ENCODE results near the gene ERLIN1. TPM values are rescaled to one million over a fixed set of nuclear protein-coding genes. Genes with fewer than 3 reads are reported as not detected.
A peak's percentile ranks its signal among the peaks of the same experiment; 100 is the strongest.

ERLIN1 gene
- total RNA-seq, 1 experiment from 2014 or later = 79.8 TPM

- CTCF ChIA-PET = no interaction called here
- peak; percentile 77 for ATAC-seq
- in situ Hi-C loops (cut with HindIII; ENCODE audit: low pct_unique_long_range_greater_than_20kb, low sequenced_read_pairs) = no loop called here
- Histone ChIP-seq H3K4me1 (ENCODE audit: control insufficient read depth, insufficient read depth, low read length) (peaks cover 27% of the 10 kb centered on the region), H3K36me3 (ENCODE audit: control insufficient read depth, insufficient read depth, low read length) (peaks cover 63% of the 10 kb centered on the region), H3K27me3 (ENCODE audit: control insufficient read depth, insufficient read depth, low read length) (no peaks in the 10 kb centered on the region), H3K9me3 (ENCODE audit: control insufficient read depth, insufficient read depth, low read depth, low read length) (no peaks in the 10 kb centered on the region), H3K27ac (ENCODE audit: low read length) (peak overlapping the region; percentile 98), H3K4me3 (ENCODE audit: low read depth in 2 of 2, low read length in 2 of 2) (peak overlapping the region; percentile 90 to 97)
- POLR2A ChIA-PET = no interaction called here
- TSS peak; percentile 95 for BruUV-seq (replicated peaks)
- peak; percentile 62; the same call in 1 of the 2 replicates for TF ChIP-seq POLR2AphosphoS5 (IDR thresholded peaks at IDR 0.05; ENCODE audit: low read depth, low read length)
- TF ChIP-seq, protein P1, sequence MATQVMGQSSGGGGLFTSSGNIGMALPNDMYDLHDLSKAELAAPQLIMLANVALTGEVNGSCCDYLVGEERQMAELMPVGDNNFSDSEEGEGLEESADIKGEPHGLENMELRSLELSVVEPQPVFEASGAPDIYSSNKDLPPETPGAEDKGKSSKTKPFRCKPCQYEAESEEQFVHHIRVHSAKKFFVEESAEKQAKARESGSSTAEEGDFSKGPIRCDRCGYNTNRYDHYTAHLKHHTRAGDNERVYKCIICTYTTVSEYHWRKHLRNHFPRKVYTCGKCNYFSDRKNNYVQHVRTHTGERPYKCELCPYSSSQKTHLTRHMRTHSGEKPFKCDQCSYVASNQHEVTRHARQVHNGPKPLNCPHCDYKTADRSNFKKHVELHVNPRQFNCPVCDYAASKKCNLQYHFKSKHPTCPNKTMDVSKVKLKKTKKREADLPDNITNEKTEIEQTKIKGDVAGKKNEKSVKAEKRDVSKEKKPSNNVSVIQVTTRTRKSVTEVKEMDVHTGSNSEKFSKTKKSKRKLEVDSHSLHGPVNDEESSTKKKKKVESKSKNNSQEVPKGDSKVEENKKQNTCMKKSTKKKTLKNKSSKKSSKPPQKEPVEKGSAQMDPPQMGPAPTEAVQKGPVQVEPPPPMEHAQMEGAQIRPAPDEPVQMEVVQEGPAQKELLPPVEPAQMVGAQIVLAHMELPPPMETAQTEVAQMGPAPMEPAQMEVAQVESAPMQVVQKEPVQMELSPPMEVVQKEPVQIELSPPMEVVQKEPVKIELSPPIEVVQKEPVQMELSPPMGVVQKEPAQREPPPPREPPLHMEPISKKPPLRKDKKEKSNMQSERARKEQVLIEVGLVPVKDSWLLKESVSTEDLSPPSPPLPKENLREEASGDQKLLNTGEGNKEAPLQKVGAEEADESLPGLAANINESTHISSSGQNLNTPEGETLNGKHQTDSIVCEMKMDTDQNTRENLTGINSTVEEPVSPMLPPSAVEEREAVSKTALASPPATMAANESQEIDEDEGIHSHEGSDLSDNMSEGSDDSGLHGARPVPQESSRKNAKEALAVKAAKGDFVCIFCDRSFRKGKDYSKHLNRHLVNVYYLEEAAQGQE (IDR thresholded peaks at IDR 0.05; ENCODE audit: insufficient read depth in 1 of 2, low read depth in 2 of 2, low read length in 1 of 2) = no peak
- no peak for TF ChIP-seq TCF7L2 (IDR thresholded peaks at IDR 0.05; ENCODE audit: low read depth, low read length)
- TF ChIP-seq SIN3A (IDR thresholded peaks at IDR 0.05; ENCODE audit: borderline replicate concordance, insufficient read depth, low read depth, low read length) = no peak
- no peak for TF ChIP-seq CTCF (IDR thresholded peaks at IDR 0.05)
- intact Hi-C loops (cut with micrococcal nuclease; ENCODE audit: unreplicated experiment) = loop anchor here (10.0 kb wide), 1 partner anchor 342 kb away; no protein-coding TSS in a partner anchor
- no peak for DNase-seq (ENCODE audit: low read depth, low spot score)
These were observed 704 bp upstream of the ERLIN1 start for GRCh38 chr10:100186253-100187212.

GRCh38 chr10:100184840-100185239 lies 989 bp downstream of the ERLIN1 start:
- Histone ChIP-seq H3K9me3 (ENCODE audit: control insufficient read depth, insufficient read depth, low read depth, low read length) (no peaks in the 10 kb centered on the region), H3K36me3 (ENCODE audit: control insufficient read depth, insufficient read depth, low read length) (peaks cover 62% of the 10 kb centered on the region), H3K27me3 (ENCODE audit: control insufficient read depth, insufficient read depth, low read length) (no peaks in the 10 kb centered on the region), H3K4me3 (ENCODE audit: low read depth in 2 of 2, low read length in 2 of 2) (peak overlapping the region; percentile 90 to 97), H3K4me1 (ENCODE audit: control insufficient read depth, insufficient read depth, low read length) (peaks cover 27% of the 10 kb centered on the region), H3K27ac (ENCODE audit: low read length) (peak overlapping the region; percentile 98)
- in situ Hi-C loops (cut with HindIII; ENCODE audit: low pct_unique_long_range_greater_than_20kb, low sequenced_read_pairs) (no loop called here), intact Hi-C loops (cut with micrococcal nuclease; ENCODE audit: unreplicated experiment) (loop anchor here (10.0 kb wide), 1 partner anchor 340 kb away; no protein-coding TSS in a partner anchor)
- TF ChIP-seq POLR2AphosphoS5 (IDR thresholded peaks at IDR 0.05; ENCODE audit: low read depth, low read length) (no peak), SIN3A (IDR thresholded peaks at IDR 0.05; ENCODE audit: borderline replicate concordance, insufficient read depth, low read depth, low read length) (0 out of 2 replicates have a peak, but pooled peaks have one; percentile 20)
- DNase-seq (ENCODE audit: low read depth, low spot score) (no peak), ATAC-seq (no peak; the same call in 1 of the 2 replicates)
- POLR2A ChIA-PET = no interaction called here
- no TSS peak for BruUV-seq (replicated peaks)
- CTCF ChIA-PET = interaction anchor here (0.7 kb wide), 1 partner anchor 140 kb away, joined by 5 read pairs; no protein-coding TSS in a partner anchor
